GM19238 (cell line): ENCODE results near the gene VPS13C.

ENCODE experiments used
- DNase-seq: peaks from one replicate; pipeline ENCODE4 v3.0.0; 2011; ENCODE audit warnings: low spot score; ENCODE audit not compliant: insufficient read length

The VPS13C gene

DNA sequence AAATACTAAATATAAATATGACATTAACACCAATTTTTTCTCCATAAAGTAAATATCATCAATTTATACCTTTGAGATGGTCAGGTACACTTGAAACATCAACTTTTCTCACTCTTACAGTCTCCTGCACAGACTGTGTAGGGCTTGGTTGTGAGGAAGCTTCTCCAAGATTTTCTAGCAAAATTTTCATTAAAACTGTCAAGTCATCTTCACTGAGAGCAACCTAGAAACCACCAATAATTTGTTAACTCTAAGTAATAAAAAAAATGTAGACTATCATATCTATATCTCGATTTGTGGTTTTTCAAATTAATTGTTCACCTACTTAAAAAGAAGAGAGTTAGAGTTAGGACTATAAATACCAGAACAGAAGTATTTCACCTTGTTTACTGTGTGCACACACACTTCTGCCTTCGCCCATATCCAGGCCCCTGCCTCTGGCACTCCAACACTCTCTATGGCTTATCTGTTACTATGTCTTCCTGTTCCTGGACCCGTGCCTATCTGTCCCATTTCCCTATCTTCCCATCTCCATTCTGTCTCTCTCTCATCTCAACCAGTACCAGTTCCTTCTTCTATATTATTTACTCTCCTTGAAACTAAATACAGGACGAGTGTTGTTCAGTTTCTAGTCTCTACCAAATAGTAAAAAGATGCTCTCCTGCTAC, 123.6 kb downstream of the VPS13C start:
- DNase-seq, result no peak

GRCh38 chr15:61935493-61935892, 124.8 kb downstream of the VPS13C start:
- no peak for DNase-seq

- DNase-seq, result no peak
These were observed 130.8 kb downstream of the VPS13C start for GRCh38 chr15:61929452-61929851.

DNA sequence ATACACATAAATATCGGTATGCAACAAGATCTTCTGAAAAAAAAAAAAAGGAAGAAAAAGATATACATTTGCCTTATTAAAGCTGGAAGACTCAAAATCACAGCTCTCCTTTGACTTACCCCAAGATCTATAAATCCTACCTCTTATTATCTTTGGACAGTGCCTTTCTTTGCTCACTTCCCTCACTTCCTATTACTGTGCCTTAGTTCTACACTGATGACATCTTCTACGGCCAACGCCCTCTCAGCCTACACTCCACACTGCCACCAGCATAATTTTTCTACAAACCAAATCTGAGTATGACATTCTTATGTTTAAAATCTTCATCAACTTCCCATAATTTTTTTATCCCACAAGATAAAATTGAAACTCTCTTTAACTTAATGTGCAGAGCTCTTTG, 137.1 kb downstream of the VPS13C start:
- DNase-seq, result no peak

DNA sequence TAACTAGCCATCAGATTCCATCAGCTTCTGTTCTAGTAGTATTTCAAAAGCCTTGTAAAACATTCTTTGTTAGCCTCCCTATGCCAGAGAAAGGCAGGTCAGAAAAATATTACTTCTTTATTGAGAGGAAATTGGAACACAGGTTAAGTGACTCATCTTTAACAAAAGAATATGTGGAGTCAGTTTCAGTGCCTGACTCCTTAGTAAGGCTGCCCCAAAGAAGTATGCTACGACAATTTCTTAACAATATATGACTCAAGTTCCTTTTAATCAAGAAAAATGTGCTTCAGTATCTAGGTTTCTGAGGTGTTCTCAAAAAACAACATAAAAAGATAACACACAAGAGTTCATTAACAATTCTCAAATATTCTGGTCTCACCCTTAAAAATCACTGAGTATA, 139.2 kb downstream of the VPS13C start:
- no peak for DNase-seq

- DNase-seq, result no peak
These were observed 142.8 kb downstream of the VPS13C start for GRCh38 chr15:61917457-61917856.

- DNase-seq, result no peak
These were observed 144.1 kb downstream of the VPS13C start for GRCh38 chr15:61916104-61916503.

GRCh38 chr15:61915640-61916039, 144.6 kb downstream of the VPS13C start:
- no peak for DNase-seq

- no peak for DNase-seq
These were observed 149.3 kb downstream of the VPS13C start for GRCh38 chr15:61910839-61911369.

- DNase-seq, result no peak
These were observed 152.0 kb downstream of the VPS13C start for GRCh38 chr15:61908241-61908640.

DNA sequence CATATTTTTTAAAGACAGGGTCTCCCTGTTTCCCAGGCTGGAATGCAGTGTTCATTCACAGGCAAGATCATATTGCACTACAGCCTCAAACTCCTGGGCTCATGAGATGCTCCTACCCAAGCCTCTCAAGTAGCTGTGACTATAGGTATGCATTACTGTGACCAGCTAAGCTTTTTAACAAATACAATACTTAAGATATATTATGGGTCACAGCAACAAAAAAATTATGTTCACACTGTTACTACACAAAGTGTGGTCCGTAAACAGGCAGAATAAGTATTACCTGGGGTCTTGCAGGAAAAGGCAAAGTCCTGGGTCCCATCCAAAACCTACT, 152.5 kb downstream of the VPS13C start:
- DNase-seq, result no peak

DNA sequence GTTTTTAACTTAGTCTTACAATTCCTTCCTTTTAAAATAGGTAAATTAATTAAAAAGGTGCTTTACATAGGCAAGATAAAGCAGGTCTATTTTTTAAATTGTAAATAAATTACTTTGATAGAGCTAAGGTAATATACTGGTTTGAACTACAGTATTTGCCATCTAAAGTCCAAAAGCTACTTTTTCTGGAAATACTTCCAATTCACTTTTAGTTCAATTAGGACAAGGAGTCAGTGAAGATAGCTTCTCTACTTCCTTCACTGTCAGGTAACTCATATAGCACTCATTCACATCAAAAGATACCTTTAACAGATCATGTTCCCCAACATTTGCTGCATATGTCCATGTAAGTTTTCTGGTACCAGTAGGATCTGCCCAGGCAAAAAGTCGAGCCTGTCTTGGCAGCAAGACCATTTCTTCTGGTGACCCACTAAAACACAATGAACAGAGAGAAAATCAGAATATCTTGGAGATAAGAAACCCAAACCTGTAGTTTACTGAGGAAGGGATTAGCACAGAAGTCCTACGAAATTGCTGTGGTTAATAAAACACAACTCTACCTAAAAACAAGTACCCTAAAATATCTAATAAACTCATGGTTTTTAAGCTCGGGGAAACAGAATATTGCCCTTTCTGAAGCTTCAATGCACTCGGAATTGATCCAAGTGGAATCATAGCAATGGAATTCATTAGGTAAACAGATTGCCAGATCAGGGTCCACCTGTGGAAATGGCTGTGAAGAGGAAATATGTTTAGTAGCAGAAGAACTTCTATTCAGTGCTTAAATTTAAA, 153.1 kb downstream of the VPS13C start:
- DNase-seq, result no peak

DNA sequence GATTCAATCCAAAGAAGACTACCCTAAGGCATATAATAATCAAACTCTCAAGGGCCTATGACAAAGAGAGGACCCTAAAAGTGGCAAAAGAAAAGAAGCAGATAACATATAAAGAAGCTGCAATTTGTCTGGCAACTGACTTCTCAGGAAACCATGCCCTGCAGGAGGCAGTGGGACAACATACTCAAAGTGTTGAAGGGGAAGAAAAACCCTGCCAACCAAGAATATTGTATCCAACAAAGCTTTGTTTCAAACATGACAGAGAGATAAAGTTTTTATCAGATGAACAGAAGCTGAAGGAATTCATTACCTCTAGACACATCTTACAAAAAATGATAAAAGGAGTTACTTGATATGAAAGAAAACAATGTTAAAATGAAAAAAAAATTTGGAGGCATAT, 167.1 kb downstream of the VPS13C start:
- DNase-seq, result no peak

- no peak for DNase-seq
These were observed 168.1 kb downstream of the VPS13C start for GRCh38 chr15:61892140-61892539.

GRCh38 chr15:61890106-61890505, 170.1 kb downstream of the VPS13C start:
- no peak for DNase-seq

DNA sequence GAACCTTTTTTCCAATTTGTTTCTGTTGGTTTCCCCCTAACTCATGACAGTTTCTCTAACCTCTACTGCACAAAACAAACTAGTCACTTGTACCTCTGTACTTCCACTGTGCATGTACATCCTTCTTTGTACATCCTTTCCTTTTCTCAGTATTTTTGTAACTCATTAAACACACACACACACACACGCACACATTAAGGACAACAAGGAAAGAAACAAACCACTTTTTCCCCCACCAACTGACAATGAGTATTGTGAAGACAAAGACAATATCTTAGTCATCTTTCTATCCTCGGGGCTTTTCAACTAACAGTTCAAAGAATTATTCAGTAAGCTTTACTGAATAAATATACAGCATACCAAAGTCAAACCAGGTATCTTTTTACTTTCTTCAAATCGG, 170.5 kb downstream of the VPS13C start:
- DNase-seq, result no peak

DNA sequence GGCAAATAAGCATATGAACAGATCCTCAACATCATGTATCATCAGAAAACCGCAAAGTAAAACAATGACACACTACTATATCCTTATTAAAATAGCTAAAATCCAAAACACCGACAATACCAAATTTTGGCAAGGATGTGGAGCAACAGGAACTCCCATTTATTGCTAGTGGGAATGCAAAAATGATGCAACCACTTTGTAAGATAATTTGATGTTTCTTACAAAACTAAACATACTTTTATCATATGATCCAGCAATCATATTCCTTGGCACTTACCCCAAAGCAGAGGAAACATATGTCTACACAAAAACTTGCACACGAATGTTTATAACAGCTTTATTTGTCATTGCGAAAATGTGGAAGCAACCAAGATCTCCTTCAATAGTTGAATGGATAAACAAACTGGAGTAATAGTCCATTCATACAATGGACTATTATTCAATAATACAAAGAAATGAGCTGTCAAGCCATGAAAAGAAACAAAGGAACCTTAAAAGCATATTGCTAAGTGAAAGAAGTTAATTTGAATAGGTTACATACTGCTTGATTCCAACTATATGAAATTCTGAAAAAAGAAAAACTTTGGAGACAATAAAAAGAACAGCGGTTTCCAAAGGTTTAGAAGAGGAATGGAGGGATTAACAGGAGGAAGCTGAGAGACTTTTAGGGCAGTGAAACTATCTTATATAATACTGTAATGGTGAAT, 172.0 kb downstream of the VPS13C start:
- no peak for DNase-seq

- DNase-seq, result no peak
These were observed 180.2 kb downstream of the VPS13C start for GRCh38 chr15:61880084-61880483.

DNA sequence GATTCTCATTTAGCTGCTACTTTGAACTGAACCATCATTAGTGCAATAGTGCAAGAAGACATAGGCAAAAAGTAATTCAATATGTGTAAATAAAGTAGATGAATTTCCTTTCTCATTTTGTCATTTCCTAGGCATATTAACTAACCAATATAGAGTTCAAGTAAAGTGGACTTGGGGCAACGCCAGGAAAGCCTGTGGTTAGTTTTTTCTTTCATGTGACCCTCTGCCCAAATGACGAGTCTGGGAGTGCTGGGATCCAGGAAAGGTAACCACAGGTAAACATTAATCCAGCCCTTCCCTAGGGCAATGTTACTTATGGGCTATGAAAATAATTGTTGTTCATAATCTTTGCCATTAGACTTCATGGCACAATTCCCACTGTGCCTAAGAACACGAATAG, 181.0 kb downstream of the VPS13C start:
- no peak for DNase-seq

GRCh38 chr15:61871926-61872522, 188.2 kb downstream of the VPS13C start:
- no peak for DNase-seq

- no peak for DNase-seq
These were observed 190.6 kb downstream of the VPS13C start for GRCh38 chr15:61869656-61870055.

GRCh38 chr15:61861962-61862361, 198.3 kb downstream of the VPS13C start:
- no peak for DNase-seq
